GM13977 (cell line): Measurements from ENCODE around the gene HOTAIR.

Experiments used
- DNase-seq: peaks from one replicate; pipeline ENCODE4 v3.0.0; 2012; ENCODE audit warnings: low spot score
- in situ Hi-C: fragments of 300-500 bp; cut with MboI; formaldehyde crosslinking; loops from one replicate; pipeline ENCODE4 v1.12.0; 2022; ENCODE audit warnings: low sequenced_read_pairs, low pct_unique_long_range_greater_than_20kb, mixed read lengths, inconsistent platforms; ENCODE audit not compliant: unreplicated experiment
- TF ChIP-seq, protein P1 (sequence below): IDR thresholded peaks from 2 replicates; pipeline ENCODE4 v1.5.1; 2012; ENCODE audit warnings: mild to moderate bottlenecking, control low read depth; ENCODE audit not compliant: insufficient read depth; ENCODE audit errors: extremely low read depth, missing control alignments

The HOTAIR gene

GRCh38 chr12:53966385-53967133, 8.2 kb downstream of the HOTAIR start:
- DNase-seq = no peak
- TF ChIP-seq, protein P1, sequence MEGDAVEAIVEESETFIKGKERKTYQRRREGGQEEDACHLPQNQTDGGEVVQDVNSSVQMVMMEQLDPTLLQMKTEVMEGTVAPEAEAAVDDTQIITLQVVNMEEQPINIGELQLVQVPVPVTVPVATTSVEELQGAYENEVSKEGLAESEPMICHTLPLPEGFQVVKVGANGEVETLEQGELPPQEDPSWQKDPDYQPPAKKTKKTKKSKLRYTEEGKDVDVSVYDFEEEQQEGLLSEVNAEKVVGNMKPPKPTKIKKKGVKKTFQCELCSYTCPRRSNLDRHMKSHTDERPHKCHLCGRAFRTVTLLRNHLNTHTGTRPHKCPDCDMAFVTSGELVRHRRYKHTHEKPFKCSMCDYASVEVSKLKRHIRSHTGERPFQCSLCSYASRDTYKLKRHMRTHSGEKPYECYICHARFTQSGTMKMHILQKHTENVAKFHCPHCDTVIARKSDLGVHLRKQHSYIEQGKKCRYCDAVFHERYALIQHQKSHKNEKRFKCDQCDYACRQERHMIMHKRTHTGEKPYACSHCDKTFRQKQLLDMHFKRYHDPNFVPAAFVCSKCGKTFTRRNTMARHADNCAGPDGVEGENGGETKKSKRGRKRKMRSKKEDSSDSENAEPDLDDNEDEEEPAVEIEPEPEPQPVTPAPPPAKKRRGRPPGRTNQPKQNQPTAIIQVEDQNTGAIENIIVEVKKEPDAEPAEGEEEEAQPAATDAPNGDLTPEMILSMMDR = no peak
- in situ Hi-C loops = no loop called here

- in situ Hi-C loops = no loop called here
- TF ChIP-seq, protein P1 = no peak
- DNase-seq = no peak
Measured at GRCh38 chr12:53966085-53966384, 8.7 kb downstream of the HOTAIR start.

DNA sequence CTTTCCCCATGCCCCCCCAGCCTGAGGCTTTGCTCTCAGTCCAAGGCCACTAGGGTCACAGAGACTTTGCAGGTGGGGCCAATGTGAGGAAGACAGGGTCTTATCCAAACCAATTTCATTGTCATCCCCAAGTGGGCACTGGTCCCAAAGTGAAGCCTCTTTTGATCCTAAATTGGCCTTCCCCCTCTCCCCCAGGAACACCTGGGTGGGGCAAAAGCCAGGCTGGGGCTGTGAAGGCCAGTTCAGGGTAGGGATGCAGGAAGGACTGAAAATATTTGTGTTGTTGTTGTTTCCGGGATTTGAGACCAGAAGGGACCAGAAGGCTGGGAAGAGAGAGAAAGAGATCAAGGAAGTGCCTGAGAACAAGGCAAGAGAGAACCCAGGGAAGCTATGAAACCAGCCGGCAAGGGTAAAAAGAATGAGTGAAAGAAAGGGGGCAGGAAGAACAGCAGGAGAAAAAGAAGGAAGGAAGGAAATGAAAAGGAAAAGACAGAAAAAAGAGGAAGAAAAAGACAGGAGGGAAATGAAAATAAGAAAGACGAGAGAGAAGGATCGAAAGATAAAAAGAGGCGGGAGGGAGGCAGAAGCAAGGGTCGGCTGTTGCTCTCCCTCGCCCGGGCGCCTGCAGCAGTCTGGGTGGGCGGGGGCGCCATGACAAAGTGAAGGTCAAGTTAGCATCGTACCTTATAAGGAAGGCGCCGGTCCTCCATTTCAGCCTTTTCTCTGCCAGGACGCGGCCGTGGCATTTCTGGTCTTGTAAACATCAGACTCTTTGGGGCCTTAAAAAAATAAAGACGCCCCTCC, 9.3 kb downstream of the HOTAIR start:
- in situ Hi-C loops = no loop called here
- TF ChIP-seq, protein P1 = no peak
- DNase-seq = no peak

- no peak for DNase-seq
- TF ChIP-seq, protein P1 = no peak
- in situ Hi-C loops = no loop called here
Measured at GRCh38 chr12:53964315-53964713, 10.4 kb downstream of the HOTAIR start.

DNA sequence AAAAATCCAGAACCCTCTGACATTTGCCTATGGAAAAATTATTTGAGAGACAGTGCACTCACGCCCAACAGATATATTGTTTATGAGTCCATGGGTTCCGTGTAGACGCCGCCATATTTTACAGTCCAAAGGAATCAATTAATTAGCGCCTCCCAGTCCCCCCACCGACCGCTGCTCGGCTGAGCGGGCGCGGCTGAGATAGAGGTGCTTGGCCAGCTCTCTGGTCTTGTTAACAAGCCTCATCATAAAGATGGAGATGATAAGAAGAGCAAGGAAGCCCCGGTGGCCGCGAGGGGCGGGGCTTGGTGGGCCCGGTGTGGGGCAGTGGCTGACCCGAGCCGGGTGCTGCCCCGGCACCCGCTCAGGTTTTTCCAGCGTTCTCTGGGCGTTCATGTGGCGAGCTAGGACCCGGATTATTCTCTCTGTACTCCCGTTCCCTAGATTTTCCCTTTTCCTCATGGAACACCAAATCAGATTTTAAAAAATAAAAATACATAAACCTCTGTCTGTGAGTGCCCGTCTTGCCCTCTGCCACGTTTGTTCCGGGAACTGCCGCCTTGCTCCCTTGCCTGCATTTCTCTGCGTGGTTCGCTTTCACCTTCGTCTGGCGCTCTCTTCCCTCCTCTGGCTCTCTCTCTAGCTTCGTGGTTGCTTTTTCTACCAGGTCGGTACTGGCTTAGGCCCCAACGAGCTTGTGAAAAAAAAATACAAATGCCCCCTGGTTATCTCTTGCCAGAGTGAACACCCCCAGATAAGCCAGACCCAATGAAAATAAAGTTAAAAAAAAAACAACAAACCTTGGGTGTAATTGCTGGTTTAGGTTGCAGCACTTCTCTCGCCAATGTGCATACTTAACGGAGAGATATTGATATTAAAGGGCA, 11.1 kb downstream of the HOTAIR start:
- in situ Hi-C loops = no loop called here
- no peak for DNase-seq
- TF ChIP-seq, protein P1 = no peak

GRCh38 chr12:53963005-53963404, 11.7 kb downstream of the HOTAIR start:
- TF ChIP-seq, protein P1 = no peak
- DNase-seq = no peak
- in situ Hi-C loops = no loop called here
